ENCODE data around the gene FDX2. TPM values are rescaled to one million over a fixed set of nuclear protein-coding genes. Genes with fewer than 3 reads are reported as not detected.

Gene FDX2
- total and polyA plus RNA-seq, 4 donors, result 5.8 to 18.7 (median 10.0) TPM

- H3K9ac ChIP-seq (ENCODE audit: low read depth in 1 of 2, low read length in 2 of 2), result no peak overlapping the region
- WGBS, result 70% methylated on average over 7 of the region's 7 CpGs
- TF ChIP-seq, protein P1, sequence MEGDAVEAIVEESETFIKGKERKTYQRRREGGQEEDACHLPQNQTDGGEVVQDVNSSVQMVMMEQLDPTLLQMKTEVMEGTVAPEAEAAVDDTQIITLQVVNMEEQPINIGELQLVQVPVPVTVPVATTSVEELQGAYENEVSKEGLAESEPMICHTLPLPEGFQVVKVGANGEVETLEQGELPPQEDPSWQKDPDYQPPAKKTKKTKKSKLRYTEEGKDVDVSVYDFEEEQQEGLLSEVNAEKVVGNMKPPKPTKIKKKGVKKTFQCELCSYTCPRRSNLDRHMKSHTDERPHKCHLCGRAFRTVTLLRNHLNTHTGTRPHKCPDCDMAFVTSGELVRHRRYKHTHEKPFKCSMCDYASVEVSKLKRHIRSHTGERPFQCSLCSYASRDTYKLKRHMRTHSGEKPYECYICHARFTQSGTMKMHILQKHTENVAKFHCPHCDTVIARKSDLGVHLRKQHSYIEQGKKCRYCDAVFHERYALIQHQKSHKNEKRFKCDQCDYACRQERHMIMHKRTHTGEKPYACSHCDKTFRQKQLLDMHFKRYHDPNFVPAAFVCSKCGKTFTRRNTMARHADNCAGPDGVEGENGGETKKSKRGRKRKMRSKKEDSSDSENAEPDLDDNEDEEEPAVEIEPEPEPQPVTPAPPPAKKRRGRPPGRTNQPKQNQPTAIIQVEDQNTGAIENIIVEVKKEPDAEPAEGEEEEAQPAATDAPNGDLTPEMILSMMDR (IDR thresholded peaks at IDR 0.05; ENCODE audit: low read depth, low read length, missing input control), result no peak
- TF ChIP-seq FOXA1 (IDR thresholded peaks at IDR 0.05), result no peak
- TF ChIP-seq HNF4G (IDR thresholded peaks at IDR 0.05), result no peak
- no peak for TF ChIP-seq HNF4A (conservative IDR thresholded peaks at IDR 0.05)
- no peak for TF ChIP-seq GABPA (IDR thresholded peaks at IDR 0.05 in 1 of 2, conservative IDR thresholded peaks at IDR 0.05 in 1 of 2)
- no peak for TF ChIP-seq SP1 (IDR thresholded peaks at IDR 0.05)
- H3K27me3 ChIP-seq (ENCODE audit: control insufficient read depth in 4 of 4, insufficient read depth in 4 of 4, low read length in 3 of 4), result no peaks in the 10 kb centered on the region
- H3K4me3 ChIP-seq (ENCODE audit: low read depth in 1 of 3, low read length in 3 of 3), result no peak overlapping the region
- no peaks in the 10 kb centered on the region for H3K36me3 ChIP-seq (ENCODE audit: control insufficient read depth in 4 of 4, insufficient read depth in 3 of 4, low read depth in 1 of 4, low read length in 3 of 4)
- H3K9me3 ChIP-seq (ENCODE audit: control insufficient read depth in 4 of 4, low read length in 3 of 4), result no peaks in the 10 kb centered on the region
- H3K4me1 ChIP-seq (ENCODE audit: control insufficient read depth in 4 of 4, insufficient read depth in 4 of 4, low read length in 3 of 4), result peaks cover under 1 to 14% (median 8%) of the 10 kb centered on the region in 4 donors
- no peak overlapping the region for H3K27ac ChIP-seq (ENCODE audit: low read depth in 1 of 2, low read length in 2 of 2)
- DNase-seq (ENCODE audit: low spot score), result no peak
Measured at GRCh38 chr19:10266706-10267105, 49.1 kb downstream of the FDX2 start.

- H3K9ac ChIP-seq (ENCODE audit: low read depth in 1 of 2, low read length in 2 of 2), result no peak overlapping the region
- DNase-seq (ENCODE audit: low spot score), result no peak
- TF ChIP-seq TAF1 (conservative IDR thresholded peaks at IDR 0.05) (no peak), HNF4A (conservative IDR thresholded peaks at IDR 0.05) (no peak), SP1 (IDR thresholded peaks at IDR 0.05) (no peak), ZBTB33 (IDR thresholded peaks at IDR 0.05) (no peak), FOXA2 (IDR thresholded peaks at IDR 0.05) (no peak), GABPA (IDR thresholded peaks at IDR 0.05 in 1 of 2, conservative IDR thresholded peaks at IDR 0.05 in 1 of 2) (no peak), REST (IDR thresholded peaks at IDR 0.05) (no peak), HNF4G (IDR thresholded peaks at IDR 0.05) (no peak), RAD21 (IDR thresholded peaks at IDR 0.05) (no peak), YY1 (IDR thresholded peaks at IDR 0.05) (no peak)
- TF ChIP-seq, protein P1 (IDR thresholded peaks at IDR 0.05; ENCODE audit: low read depth, low read length, missing input control), result no peak
- WGBS, result 87% methylated on average over 7 of the region's 7 CpGs
- H3K27me3 ChIP-seq (ENCODE audit: control insufficient read depth in 4 of 4, insufficient read depth in 4 of 4, low read length in 3 of 4), result no peaks in the 10 kb centered on the region
- no peak overlapping the region for H3K4me3 ChIP-seq (ENCODE audit: low read depth in 1 of 3, low read length in 3 of 3)
- no peak overlapping the region for H3K27ac ChIP-seq (ENCODE audit: low read depth in 1 of 2, low read length in 2 of 2)
- peaks cover 0 to 4% (median 3%) of the 10 kb centered on the region in 4 donors for H3K4me1 ChIP-seq (ENCODE audit: control insufficient read depth in 4 of 4, insufficient read depth in 4 of 4, low read length in 3 of 4)
- peaks cover 0 to 9% (median 2%) of the 10 kb centered on the region in 4 donors for H3K36me3 ChIP-seq (ENCODE audit: control insufficient read depth in 4 of 4, insufficient read depth in 3 of 4, low read depth in 1 of 4, low read length in 3 of 4)
- H3K9me3 ChIP-seq (ENCODE audit: control insufficient read depth in 4 of 4, low read length in 3 of 4), result no peaks in the 10 kb centered on the region
Measured at GRCh38 chr19:10262771-10263170, 53.0 kb downstream of the FDX2 start.
